Muscle of arm (tissue), 12 donors: Measurements from ENCODE around the gene CLDN7. TPM values are rescaled to one million over a fixed set of nuclear protein-coding genes. Genes with fewer than 3 reads are reported as not detected.
A peak's percentile ranks its signal among the peaks of the same experiment; 100 is the strongest.

Source experiments
- DNase-seq: peaks from one replicate; pipeline ENCODE4 v3.0.0-alpha.2; 2013
- polyA plus RNA-seq, 12 donors: library from polyadenylated mRNA; unstranded; fragments of 120-200 nt; gene quantifications; one replicate each; pipeline ENCODE4 v1.2.1, GENCODE V29; 2013; ENCODE audit not compliant: insufficient read length in 12 of 12

CLDN7 gene
- polyA plus RNA-seq, 12 donors: 0.32 to 39.4 (median 1.1) TPM; not detected in 1

GRCh38 chr17:7222093-7222971 is 39.9 kb downstream of the CLDN7 start:
- DNase-seq: no peak

- no peak for DNase-seq
Observed at GRCh38 chr17:7221278-7222092, 40.8 kb downstream of the CLDN7 start.

- no peak for DNase-seq
Observed at GRCh38 chr17:7220593-7221277, 41.5 kb downstream of the CLDN7 start.

- DNase-seq: peak; percentile 92
Observed at GRCh38 chr17:7219812-7220592, 42.3 kb downstream of the CLDN7 start, which contains the start of the genes ACADVL and DLG4. Gene ACADVL, plus strand, starts transcription at chr17:7219938. Its CDS starts 47 bp downstream, at chr17:7219985. Gene DLG4, minus strand, starts transcription at chr17:7219836.

GRCh38 chr17:7219229-7219811 is 43.0 kb downstream of the CLDN7 start:
- no peak for DNase-seq

GRCh38 chr17:7218758-7219157 is 43.5 kb downstream of the CLDN7 start:
- no peak for DNase-seq

GRCh38 chr17:7218166-7218565 is 44.1 kb downstream of the CLDN7 start:
- no peak for DNase-seq

GRCh38 chr17:7217113-7217987 is 44.9 kb downstream of the CLDN7 start:
- peak; percentile 89 for DNase-seq

GRCh38 chr17:7216242-7217112 is 45.8 kb downstream of the CLDN7 start:
- DNase-seq: no peak

- no peak for DNase-seq
Observed at GRCh38 chr17:7215652-7216180, 46.6 kb downstream of the CLDN7 start.

- peak; percentile 93 for DNase-seq
Observed at GRCh38 chr17:7215136-7215638, 47.1 kb downstream of the CLDN7 start.

GRCh38 chr17:7214300-7215135 is 47.8 kb downstream of the CLDN7 start:
- DNase-seq: peak; percentile 99

GRCh38 chr17:7213895-7214299 is 48.4 kb downstream of the CLDN7 start:
- peak; percentile 90 for DNase-seq

- DNase-seq: no peak
Observed at GRCh38 chr17:7211491-7212273, 50.6 kb downstream of the CLDN7 start.
